ES-I3 (cell line): ENCODE data around the gene ERCC6L2.

Experiments used
- H3K36me3 ChIP-seq: 2 replicates; pipeline ENCODE4 v1.6.1; 2013; ENCODE audit warnings: mild to moderate bottlenecking, low read length, control low read depth, moderate library complexity; ENCODE audit not compliant: insufficient read depth
- H3K4me1 ChIP-seq: 2 replicates; pipeline ENCODE4 v1.6.1; 2013; ENCODE audit warnings: mild to moderate bottlenecking, control low read depth, low read length; ENCODE audit not compliant: insufficient read depth
- H3K9ac ChIP-seq: 2 replicates; pipeline ENCODE4 v1.6.1; 2013; ENCODE audit warnings: low read depth, mild to moderate bottlenecking, low read length, moderate library complexity
- H3K9me3 ChIP-seq: 2 replicates; pipeline ENCODE4 v1.6.1; 2013; ENCODE audit warnings: mild to moderate bottlenecking, low read length, moderate library complexity; ENCODE audit not compliant: control insufficient read depth, insufficient read depth

The ERCC6L2 gene

DNA sequence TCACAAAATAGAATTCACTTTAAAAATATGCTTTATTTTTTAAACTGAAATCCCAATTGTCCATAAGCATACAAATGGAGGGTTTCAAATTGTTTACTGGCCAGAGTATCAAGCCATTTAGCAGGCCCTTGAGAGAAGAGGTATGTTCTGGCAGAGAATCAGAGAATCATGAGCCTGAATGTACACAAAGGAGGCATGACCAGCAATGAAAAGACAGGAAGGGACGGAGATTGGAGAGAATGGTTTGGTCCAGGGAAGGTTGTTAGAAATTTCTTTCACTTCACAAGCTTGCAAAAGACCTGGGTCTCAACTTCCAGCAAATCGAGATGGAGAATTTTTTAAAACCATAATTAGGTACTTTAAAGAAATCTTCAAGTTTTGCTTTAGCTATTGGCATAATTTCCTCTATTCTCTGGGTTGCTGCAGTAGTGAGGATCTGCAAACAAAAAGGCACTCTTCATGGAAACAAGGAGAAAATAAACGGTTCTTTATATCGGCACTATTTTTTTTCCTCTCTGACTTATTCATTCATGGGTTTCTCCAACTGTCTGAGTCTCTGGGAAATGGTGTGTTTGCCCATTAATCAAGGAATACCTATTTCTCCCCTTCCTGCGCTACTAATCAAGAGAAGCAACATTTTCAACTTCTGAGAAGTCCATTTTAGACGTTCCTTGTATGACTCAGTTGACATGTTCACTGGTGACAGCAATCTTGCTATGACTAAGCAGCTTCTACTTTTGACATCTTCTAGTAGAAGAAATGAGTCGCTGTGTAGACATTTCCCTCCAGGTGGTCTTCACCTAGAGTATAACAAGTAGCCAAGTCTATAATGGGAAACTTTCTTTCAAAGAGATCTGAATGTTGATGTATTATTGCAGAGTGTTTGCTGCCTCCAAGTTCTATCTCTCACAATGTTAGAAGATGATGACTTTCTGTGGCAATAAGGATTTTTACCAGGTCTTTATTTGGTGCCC lies 23.1 kb upstream of the ERCC6L2 start:
- Histone ChIP-seq H3K9ac (no peak overlapping the region), H3K4me1 (no peaks in the 10 kb centered on the region), H3K36me3 (no peaks in the 10 kb centered on the region), H3K9me3 (no peaks in the 10 kb centered on the region)

DNA sequence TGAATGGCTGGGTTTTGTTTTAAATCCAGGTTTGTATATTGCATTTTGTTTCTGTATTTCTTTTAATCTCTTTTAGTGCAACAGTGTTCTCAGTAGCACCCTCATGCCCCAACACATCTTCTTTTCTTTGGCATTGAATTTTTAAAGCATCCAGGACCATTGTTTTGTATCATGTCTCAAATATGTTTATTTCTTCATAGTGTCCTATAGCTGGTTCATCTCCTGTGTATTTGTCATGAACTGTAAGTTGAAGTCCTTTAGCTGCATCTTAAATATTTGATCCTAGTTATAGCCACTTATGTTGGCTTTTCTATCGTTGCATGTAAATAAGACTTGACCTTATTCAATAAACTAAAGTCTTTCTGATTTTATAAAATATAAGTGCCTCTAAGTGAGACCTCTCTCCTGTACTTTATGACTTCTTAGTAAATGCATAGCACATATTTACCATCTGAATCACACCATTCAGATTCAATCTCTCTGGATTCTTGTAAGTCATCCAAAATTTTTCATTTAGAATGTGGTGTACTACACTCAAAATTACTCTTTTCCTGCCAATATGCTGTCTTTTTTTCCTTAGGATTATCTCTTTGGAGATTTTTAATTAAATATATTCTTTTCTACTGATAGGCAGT lies 21.0 kb upstream of the ERCC6L2 start:
- Histone ChIP-seq H3K4me1 (no peaks in the 10 kb centered on the region), H3K36me3 (no peaks in the 10 kb centered on the region), H3K9me3 (no peaks in the 10 kb centered on the region), H3K9ac (no peak overlapping the region)

DNA sequence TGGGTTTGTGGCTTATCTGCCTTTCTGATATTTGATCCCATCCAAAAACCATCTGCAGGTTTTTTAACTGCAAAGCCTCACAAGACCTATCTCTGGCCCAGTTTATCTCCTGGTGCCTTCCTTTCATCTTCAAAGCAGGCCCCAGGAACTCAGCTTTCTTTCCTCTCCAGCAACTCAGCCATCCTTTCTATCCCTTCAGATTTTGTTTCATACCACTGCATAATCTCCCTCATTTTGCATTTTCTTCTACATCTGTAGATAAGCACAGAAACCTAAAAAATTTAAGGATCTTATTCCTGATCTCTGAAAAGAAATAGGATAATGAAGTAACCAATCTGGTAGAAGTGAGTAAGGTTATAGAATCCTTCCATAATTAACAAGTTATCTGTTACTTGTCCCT lies 19.5 kb upstream of the ERCC6L2 start:
- no peak overlapping the region for H3K9ac ChIP-seq
- H3K9me3 ChIP-seq = no peaks in the 10 kb centered on the region
- H3K4me1 ChIP-seq = no peaks in the 10 kb centered on the region
- no peaks in the 10 kb centered on the region for H3K36me3 ChIP-seq

DNA sequence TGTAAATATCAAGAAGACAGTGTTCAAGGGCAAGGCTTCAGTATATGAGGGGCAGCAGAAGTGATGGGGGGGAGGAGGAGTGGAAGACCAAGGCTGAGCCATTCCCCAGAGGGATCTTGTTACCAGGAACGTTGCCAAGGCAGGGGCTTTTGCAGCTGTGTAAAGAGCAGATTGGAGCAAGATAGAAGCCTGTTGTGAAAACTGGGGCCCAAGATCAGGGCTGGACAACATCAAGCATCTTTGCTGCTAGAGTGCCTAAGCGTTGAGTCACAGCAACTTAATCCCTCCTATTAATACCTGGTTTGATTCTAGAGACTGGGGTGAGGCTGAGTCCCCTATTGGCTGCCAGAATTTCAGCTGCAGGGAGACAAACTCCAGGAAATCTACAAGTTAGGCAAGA lies 18.4 kb upstream of the ERCC6L2 start:
- no peaks in the 10 kb centered on the region for H3K36me3 ChIP-seq
- H3K9ac ChIP-seq = no peak overlapping the region
- peaks cover 3% of the 10 kb centered on the region; the same call in 1 of the 2 replicates for H3K9me3 ChIP-seq
- no peaks in the 10 kb centered on the region for H3K4me1 ChIP-seq

DNA sequence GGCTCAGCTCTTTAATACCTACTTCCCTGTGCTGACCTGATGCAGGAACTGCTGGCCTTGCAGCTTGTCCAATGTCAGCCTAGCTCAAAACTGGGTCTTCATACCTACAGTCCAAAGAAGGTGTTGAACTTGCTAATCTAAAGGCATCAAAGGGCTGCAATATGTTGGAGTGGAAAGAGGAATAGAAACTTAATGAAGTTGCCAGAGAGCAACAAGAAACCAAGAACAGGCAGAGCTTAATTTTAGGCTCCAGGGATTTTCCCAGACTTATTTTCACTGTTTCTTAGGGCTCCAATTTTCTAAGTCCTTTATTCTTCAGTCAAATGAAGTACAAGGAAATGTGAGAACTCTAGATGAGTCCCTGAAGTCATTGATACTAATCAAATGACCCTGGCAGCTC lies 17.6 kb upstream of the ERCC6L2 start:
- H3K4me1 ChIP-seq = no peaks in the 10 kb centered on the region
- H3K36me3 ChIP-seq = no peaks in the 10 kb centered on the region
- H3K9ac ChIP-seq = no peak overlapping the region
- peaks cover 3% of the 10 kb centered on the region; the same call in 1 of the 2 replicates for H3K9me3 ChIP-seq

DNA sequence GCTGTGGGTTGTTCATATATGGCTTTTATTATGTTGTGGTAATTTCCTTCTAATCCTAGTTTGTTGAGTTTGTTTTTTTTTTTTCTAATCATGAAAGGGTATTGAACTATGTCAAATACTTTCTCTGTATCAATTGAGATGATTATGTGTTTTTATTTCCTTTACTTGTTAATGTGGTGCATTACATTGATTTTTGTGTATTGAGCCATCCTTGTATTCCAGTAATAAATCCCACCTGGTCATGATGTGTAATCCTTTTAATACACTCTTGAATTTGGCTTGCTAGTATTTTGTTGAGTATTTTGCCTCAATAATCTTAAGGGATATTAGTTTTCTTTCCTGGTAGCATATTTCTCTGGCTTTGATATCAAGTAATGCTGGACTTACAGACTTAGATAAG lies 13.1 kb upstream of the ERCC6L2 start:
- 0 out of 2 replicates have a peak, but pooled peaks cover 2% of the 10 kb centered on the region for H3K36me3 ChIP-seq
- H3K9ac ChIP-seq = no peak overlapping the region
- peaks cover 6% of the 10 kb centered on the region for H3K9me3 ChIP-seq
- H3K4me1 ChIP-seq = no peaks in the 10 kb centered on the region

DNA sequence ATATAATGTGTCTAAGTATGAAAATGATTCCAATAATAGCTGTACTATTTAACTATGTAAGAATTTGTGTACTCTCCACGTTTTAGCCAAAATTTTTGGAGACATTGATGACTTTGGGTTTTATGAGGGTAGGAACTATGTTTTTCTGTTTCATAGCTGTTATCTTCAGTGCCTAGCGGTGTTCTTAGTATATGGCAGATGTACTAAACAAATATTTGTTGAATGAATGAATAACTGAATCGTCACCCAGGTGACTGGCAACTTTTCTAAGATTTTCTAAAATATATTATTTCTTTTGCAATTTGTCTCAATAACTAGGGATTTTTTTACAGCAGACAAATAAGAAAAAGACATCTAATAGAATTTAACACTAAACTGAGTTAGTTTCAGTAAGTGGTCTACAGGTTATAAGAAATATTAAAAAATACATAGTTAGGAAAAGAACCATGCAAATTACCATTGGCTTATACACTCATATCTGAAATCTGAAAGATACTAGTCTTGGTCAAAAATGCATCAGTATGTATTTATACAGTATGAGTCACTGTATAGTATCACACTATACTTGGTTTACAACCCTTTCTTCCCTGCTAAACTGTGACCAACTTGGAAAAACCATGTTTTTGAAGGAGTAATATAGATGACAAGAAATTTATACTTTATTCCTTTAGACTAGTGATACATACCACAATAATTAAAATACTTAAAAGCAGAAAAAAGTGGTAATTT lies 10.5 kb upstream of the ERCC6L2 start:
- H3K4me1 ChIP-seq = no peaks in the 10 kb centered on the region
- peaks cover 6% of the 10 kb centered on the region for H3K9me3 ChIP-seq
- no peak overlapping the region for H3K9ac ChIP-seq
- H3K36me3 ChIP-seq = 0 out of 2 replicates have a peak, but pooled peaks cover 2% of the 10 kb centered on the region

DNA sequence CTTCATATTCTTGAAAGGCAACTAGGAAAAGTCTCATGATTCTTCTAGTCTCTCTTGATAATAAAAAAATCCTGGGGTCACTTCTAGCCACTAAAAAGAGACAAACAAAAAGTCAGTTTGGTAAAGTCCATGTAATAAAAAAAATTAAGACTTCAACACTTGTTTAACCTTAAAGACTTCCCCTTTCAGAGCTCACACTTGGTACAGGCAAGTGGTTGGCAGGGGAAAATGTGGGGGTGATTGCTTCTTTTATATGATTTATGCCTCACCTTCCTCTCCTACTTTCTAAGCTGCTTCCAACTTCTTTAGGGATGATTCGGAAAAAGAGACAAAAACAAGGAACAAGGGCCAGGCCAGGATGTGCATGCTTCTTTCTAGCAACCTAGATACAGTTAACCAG lies 5.1 kb upstream of the ERCC6L2 start:
- Histone ChIP-seq H3K4me1 (no peaks in the 10 kb centered on the region), H3K9me3 (no peaks in the 10 kb centered on the region), H3K36me3 (no peaks in the 10 kb centered on the region), H3K9ac (no peak overlapping the region)

DNA sequence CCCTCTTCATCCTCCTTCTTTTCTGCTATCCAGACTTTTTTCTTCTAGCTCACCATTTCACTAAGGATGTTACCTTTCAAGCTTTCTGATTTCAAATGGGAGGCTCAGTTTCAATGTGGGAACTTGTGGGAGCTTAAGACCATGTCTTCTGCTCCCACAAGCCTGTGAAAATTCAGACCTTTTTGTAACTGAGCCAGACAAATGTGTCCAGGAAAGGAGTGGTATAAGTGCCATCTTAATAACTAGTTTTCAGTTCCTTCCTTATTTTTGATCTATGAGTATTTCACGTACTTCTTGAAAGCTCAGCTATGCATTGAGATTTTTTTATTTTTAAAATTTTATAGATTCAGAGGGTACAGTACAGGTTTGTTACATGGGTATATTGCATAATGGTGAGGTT lies 4.6 kb upstream of the ERCC6L2 start:
- Histone ChIP-seq H3K9ac (no peak overlapping the region), H3K36me3 (no peaks in the 10 kb centered on the region), H3K9me3 (no peaks in the 10 kb centered on the region), H3K4me1 (no peaks in the 10 kb centered on the region)

DNA sequence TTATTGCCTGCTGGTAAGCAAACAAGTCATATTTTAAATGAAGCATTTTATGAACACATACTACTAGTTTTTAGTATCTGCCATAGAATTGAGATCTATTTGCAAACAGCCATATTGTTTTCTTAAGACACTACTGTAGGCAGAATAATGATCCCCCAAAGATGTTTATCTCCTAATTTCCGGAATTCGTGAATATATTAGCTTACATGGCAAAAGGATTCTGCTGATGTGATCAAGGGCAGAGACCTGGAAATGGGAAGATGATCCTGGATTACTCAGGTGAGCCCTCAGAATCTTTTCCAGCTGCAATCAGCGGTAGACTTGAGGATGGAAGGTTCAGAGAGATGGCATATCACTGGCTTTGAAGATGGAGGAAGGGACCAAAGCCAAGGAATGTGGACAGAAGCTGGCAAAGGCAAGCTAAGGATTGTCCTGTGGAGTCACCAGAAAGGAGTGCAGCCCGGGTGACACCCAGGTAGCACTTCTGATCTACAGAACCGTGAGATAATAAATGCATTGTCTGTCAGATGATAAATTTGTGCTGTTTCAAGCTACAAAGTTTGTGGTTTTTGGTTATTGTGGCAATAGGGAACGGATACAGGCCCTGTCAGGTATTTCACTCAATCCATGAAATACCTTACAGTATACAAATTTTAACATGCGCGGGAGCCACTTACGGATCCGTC lies 1.0 kb upstream of the ERCC6L2 start:
- Histone ChIP-seq H3K9ac (no peak overlapping the region; the same call in 1 of the 2 replicates), H3K36me3 (no peaks in the 10 kb centered on the region), H3K4me1 (no peaks in the 10 kb centered on the region), H3K9me3 (no peaks in the 10 kb centered on the region)

DNA sequence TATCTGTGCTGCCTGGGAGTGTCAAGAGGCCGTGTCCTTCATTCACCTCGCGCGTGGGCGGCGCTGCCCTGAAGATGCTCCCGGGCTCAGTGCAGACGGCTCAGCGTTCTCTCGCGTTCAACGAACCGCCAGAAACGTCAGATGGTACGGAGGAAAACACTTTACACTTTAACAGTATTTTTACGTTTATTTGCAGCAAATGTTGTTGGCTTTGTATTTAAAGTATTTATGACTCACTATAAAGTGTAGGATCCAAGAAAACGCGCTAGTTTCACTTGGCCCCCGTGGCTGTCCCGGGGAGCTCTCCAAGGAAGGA lies 544 bp upstream of the ERCC6L2 start:
- Histone ChIP-seq H3K9me3 (no peaks in the 10 kb centered on the region), H3K9ac (no peak overlapping the region; the same call in 1 of the 2 replicates), H3K36me3 (no peaks in the 10 kb centered on the region), H3K4me1 (no peaks in the 10 kb centered on the region)

DNA sequence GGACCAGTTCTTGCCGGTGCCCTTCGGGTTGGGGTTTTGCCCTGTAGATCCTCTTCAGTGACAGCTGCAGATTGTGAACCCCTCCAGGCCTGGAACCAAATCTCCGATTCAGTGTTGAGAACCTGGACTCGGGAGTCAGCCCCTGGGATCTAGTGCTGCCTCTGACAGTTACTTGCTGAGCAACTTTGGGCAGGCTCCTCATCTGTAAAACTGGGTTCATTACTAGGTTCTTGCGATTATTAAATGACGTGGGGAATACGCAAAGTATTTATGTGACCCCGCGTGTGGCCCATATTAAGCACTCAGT lies 600 bp downstream of the ERCC6L2 start:
- H3K9ac ChIP-seq = no peak overlapping the region
- no peaks in the 10 kb centered on the region for H3K36me3 ChIP-seq
- no peaks in the 10 kb centered on the region for H3K4me1 ChIP-seq
- H3K9me3 ChIP-seq = no peaks in the 10 kb centered on the region

DNA sequence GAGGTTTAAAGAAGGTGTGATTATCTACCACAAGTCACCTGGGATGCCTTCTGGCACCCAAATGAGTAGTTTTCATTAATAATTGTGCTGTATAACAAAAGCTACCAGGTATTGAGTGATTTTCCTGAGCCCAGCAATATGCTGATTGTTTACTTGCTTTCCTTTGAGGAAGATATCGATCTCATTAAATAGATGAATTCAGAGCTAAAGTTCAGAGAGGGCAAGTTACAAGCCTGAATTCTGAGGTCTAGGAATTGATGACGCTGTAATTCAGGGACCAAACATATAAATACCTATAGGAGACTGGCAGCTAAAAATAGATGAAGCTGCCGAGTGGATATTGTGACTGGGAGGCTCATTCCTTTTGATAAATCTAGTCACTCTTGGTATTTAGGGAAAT lies 1.1 kb downstream of the ERCC6L2 start:
- Histone ChIP-seq H3K4me1 (no peaks in the 10 kb centered on the region), H3K9me3 (no peaks in the 10 kb centered on the region), H3K36me3 (no peaks in the 10 kb centered on the region), H3K9ac (no peak overlapping the region)

DNA sequence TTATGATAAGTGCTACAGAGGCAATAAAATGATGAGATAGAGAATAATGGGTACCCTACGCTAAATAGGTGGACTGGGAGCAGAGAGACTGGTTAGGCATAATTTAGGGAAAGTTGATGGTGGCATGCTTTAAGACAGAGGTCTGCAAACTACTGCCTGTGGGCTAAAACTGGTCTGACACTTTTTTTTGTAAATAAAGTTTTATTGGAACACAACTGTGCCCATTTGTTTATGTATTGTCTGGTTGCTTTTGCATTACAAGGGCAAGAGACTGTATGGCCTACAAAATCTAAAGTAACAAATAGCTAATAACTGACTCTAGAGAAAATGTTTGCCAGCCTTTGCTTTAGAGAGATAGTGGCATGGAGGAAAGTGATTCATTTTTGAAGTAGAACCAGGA lies 2.5 kb downstream of the ERCC6L2 start:
- Histone ChIP-seq H3K9me3 (no peaks in the 10 kb centered on the region), H3K4me1 (no peaks in the 10 kb centered on the region), H3K36me3 (no peaks in the 10 kb centered on the region), H3K9ac (no peak overlapping the region)
